Activated T-cell treated with anti-CD3 and anti-CD28 coated beads for 1 hour (primary cell): ENCODE data around the gene ULK3.

Experiments used
- DNase-seq: peaks from one replicate; pipeline ENCODE4 v3.0.0-alpha.2; 2020; ENCODE audit warnings: low read depth

ULK3 gene

GRCh38 chr15:74822233-74822632 lies 20.7 kb downstream of the ULK3 start:
- DNase-seq: no peak

- no peak for DNase-seq
Observed at GRCh38 chr15:74821790-74822158, 21.2 kb downstream of the ULK3 start.

DNA sequence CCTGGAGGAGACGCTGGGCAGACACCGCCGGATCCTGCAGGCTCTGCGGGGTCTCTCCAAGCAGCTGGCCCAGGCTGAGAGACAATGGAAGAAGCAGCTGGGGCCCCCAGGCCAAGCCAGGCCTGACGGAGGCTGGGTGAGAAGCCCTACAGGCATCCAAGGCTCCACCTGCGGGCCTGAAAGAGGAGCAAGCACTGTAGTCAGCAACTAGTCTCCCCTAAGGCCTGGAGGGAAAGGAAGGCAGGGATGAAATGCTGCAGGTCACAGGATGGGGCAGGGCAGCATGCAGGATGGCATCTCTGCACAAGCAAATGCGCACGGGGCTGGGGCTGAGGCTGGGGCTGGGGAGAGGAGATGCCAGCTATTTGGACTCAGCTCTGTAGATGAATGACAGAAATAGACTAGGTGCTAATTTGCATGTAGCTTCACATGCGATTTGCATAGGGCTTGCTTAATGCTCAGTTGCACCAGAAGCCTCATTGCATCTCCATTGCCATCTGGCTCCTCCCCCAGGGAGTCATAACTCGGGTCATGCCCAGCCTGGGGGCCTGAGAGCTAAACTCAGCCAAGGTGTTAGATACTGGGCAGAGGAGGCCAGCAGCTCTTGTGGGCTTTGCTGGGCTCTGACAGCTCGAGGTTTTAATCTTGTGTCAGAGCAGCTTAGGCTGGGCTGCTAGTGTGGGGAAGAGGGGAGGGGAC lies 21.7 kb downstream of the ULK3 start:
- no peak for DNase-seq

GRCh38 chr15:74820056-74820455 lies 22.9 kb downstream of the ULK3 start:
- DNase-seq: no peak

DNA sequence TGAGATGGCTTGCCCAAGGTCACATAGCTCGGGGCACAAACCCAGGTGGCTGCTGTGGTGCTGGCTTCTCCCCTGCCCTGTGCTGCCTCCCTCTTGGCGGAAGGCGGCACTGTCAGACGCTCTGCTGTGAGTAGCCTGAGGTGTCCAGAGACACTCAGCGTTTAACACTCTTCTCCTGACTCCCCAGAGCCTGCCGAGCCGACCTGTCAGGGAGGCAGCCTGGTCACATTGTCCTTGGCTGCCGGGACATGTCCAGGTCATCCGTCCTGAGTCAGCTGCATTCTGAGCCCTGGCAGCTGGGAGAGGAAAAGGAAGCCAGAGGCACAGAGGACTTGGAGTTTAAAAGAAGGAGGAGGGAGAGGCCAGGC lies 25.6 kb downstream of the ULK3 start:
- no peak for DNase-seq

DNA sequence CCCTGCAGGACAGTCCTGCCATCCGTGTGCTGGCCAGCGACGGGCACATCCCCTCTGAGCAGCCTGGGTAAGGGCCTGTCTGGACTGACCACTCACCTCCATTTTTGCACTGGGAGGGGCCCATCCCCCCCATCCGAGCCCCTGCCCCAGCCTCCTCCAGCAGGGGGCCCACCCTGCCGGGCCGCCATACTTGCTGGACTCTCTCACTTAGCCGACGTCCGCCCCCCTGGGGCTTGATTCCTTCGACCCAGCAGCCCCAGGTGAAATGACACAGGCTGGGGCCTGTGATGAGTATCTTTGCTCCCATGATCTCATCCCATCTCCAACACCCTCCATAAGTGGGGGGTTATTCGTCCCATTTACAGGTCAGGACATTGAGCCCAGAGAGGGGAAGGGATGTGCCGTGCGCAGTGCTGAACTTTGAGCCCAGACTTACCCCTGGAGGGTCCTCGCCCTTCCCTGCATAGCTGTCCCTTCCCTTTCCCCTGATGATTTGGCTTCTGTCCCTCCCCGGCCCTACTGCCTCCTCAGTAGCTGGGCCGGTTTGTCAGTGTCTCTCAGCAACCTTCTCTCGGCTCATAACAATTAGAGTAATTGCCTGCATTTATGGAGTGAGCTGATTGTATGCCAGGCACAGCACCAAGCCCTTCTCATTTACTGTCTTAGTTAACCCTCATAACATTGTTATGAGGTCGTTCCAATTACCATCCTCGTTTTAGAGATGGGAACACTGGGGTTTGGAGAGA lies 26.2 kb downstream of the ULK3 start:
- DNase-seq: no peak

- no peak for DNase-seq
Observed at GRCh38 chr15:74815961-74816360, 27.0 kb downstream of the ULK3 start.

GRCh38 chr15:74815121-74815934 lies 27.6 kb downstream of the ULK3 start:
- no peak for DNase-seq

- no peak for DNase-seq
Observed at GRCh38 chr15:74812533-74812932, 30.4 kb downstream of the ULK3 start, which contains the start of gene LMAN1L. Gene LMAN1L, plus strand, starts transcription at chr15:74812835. Its CDS starts 20 bp downstream, at chr15:74812855.

DNA sequence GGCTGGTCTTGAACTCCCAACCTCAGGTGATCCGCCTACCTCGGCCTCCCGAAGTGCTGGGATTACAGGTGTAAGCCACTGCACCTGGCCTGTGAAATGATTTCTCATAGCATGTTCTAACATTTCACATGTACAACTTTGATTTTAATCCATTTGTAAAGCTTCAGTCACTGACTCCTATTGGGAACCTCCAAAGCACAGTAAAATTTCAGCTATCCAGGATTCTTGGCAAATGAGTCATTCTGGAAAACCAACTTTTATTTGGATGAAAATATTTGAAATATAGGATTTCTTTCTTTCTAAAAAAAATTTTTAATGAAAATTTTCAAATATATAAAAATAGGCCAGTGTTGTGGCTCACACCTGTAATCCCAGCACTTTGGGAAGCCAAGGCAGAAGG lies 33.0 kb downstream of the ULK3 start:
- DNase-seq: no peak

GRCh38 chr15:74809242-74809641 lies 33.7 kb downstream of the ULK3 start:
- no peak for DNase-seq

DNA sequence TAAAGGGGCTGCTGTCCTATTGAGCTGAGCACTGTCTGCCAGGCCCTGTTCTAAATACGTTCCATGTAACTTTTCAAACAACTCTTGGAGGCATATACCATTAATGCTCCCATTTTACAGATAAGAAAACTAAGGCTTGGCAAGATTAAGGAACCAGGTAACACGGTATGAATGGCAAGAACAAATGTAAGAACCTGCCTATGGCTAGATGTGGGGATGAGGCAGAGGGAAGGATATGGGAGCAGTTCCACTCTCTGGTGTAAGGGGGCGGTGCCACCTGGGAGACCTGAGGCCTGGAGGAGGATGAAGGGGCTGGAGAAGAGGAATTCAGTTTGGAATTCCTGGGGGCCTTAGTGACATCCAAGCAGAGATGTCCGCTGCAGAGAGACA lies 34.1 kb downstream of the ULK3 start:
- no peak for DNase-seq

GRCh38 chr15:74808078-74808839 lies 34.7 kb downstream of the ULK3 start:
- DNase-seq: no peak

DNA sequence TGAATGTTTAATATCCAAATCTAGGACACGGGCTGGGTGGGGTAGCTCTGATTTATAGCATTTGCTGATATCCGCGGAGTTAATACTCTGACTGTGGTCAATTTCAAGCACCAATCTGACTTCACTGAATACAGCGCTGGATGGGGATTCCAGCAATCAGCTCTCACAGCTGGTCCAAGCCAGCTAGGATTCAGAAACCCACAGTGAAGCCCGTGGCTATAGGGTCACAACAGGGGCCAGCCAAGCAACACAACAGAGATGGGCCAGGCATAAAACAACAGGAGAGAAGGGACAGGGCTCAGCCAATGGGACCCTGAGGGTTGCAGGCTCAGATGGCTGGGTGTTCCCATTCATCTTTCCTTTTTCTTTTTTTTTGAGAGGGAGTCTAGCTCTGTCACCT lies 35.7 kb downstream of the ULK3 start:
- DNase-seq: no peak

DNA sequence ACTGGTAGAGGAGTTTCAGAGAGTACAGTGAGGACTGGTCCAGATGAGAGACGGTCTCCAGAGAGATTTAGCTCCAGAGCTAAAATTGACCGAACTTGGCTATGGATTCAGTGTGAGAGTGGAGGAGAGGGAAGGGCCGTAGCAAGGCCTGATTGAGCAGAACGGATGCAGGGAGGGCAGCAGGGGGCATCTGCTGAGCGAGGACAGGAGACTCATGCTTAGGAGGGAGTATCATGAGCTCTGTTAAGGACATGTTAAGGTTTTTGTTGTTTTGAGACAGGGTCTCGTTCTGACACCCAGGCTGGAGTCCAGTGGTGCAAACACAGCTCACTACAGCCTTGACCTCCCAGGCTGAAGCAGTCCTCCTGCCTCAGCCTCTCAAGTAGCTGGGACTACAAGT lies 38.0 kb downstream of the ULK3 start:
- DNase-seq: no peak

- DNase-seq: no peak
Observed at GRCh38 chr15:74802862-74803447, 40.0 kb downstream of the ULK3 start.

GRCh38 chr15:74802290-74802689 lies 40.7 kb downstream of the ULK3 start:
- no peak for DNase-seq

- DNase-seq: no peak
Observed at GRCh38 chr15:74801311-74801997, 41.5 kb downstream of the ULK3 start.

DNA sequence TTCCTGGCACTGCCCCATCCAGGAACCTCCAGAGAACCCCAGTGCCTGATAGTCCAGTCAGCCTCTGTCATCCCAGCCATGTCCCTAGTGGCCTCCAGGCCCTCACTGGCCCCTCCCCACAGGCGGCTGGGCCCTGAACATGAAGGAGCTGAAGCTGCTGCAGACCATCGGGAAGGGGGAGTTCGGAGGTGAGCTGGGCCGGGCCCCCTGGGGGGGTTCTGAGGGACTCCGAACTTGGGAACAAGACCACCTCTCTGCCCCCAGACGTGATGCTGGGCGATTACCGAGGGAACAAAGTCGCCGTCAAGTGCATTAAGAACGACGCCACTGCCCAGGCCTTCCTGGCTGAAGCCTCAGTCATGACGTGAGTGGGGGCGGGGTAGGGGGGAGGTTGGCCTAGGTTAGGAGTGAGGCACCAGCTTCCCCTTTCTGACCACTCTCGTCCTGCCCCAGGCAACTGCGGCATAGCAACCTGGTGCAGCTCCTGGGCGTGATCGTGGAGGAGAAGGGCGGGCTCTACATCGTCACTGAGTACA lies 42.3 kb downstream of the ULK3 start:
- no peak for DNase-seq

GRCh38 chr15:74799856-74800558 lies 42.9 kb downstream of the ULK3 start:
- peak; percentile 86 for DNase-seq
